Measurements from ENCODE around the gene PARD3. TPM values are rescaled to one million over a fixed set of nuclear protein-coding genes. Genes with fewer than 3 reads are reported as not detected.

Gene PARD3
- total and polyA plus RNA-seq, 7 donors: 20.2 to 84.4 (median 53.4) TPM

GRCh38 chr10:34585422-34586112, 229.5 kb downstream of the PARD3 start:
- intact Hi-C loops (cut with DNase I): no loop called here
- ATAC-seq (no peak), DNase-seq (no peak)
- Histone ChIP-seq H3K9me3 (no peaks in the 10 kb centered on the region), H3K27ac (no peak overlapping the region), H3K4me3 (no peak overlapping the region), H3K4me1 (peaks cover 26% of the 10 kb centered on the region), H3K27me3 (ENCODE audit: insufficient read depth in 3 of 3, low read length in 2 of 3) (no peaks in the 10 kb centered on the region), H3K36me3 (ENCODE audit: insufficient read depth in 1 of 2, low read depth in 1 of 2) (no peaks in the 10 kb centered on the region)
- no peak for TF ChIP-seq CTCF (IDR thresholded peaks at IDR 0.05)
- WGBS, 3 donors: 81 to 96% (median 88%) methylated on average over 2 of the region's 2 CpGs

GRCh38 chr10:34584164-34584563, 230.9 kb downstream of the PARD3 start:
- H3K27me3 ChIP-seq (ENCODE audit: insufficient read depth in 3 of 3, low read length in 2 of 3): no peaks in the 10 kb centered on the region
- H3K27ac ChIP-seq: no peak overlapping the region
- ATAC-seq (peak; percentile 37 to 88 (median 84)), DNase-seq (no peak)
- no peak for TF ChIP-seq CTCF (IDR thresholded peaks at IDR 0.05)
- no peaks in the 10 kb centered on the region for H3K36me3 ChIP-seq (ENCODE audit: insufficient read depth in 1 of 2, low read depth in 1 of 2)
- no peaks in the 10 kb centered on the region for H3K9me3 ChIP-seq
- H3K4me3 ChIP-seq: no peak overlapping the region
- peaks cover 26% of the 10 kb centered on the region for H3K4me1 ChIP-seq
- intact Hi-C loops (cut with DNase I): no loop called here

GRCh38 chr10:34581801-34582532, 233.1 kb downstream of the PARD3 start:
- 58 to 67% (median 62%) methylated on average over 6 of the region's 6 CpGs for WGBS, 3 donors
- ATAC-seq (no peak), DNase-seq (no peak)
- no peaks in the 10 kb centered on the region for H3K27me3 ChIP-seq (ENCODE audit: insufficient read depth in 3 of 3, low read length in 2 of 3)
- TF ChIP-seq CTCF (IDR thresholded peaks at IDR 0.05): no peak
- H3K27ac ChIP-seq: no peak overlapping the region
- H3K4me1 ChIP-seq: peaks cover 29% of the 10 kb centered on the region
- no peak overlapping the region for H3K4me3 ChIP-seq
- intact Hi-C loops (cut with DNase I): no loop called here
- no peaks in the 10 kb centered on the region for H3K9me3 ChIP-seq
- no peaks in the 10 kb centered on the region for H3K36me3 ChIP-seq (ENCODE audit: insufficient read depth in 1 of 2, low read depth in 1 of 2)

- WGBS, 3 donors: 52 to 60% (median 57%) methylated on average over 3 of the region's 3 CpGs
- H3K4me1 ChIP-seq: peaks cover 40% of the 10 kb centered on the region
- no peaks in the 10 kb centered on the region for H3K36me3 ChIP-seq (ENCODE audit: insufficient read depth in 1 of 2, low read depth in 1 of 2)
- no peak overlapping the region for H3K4me3 ChIP-seq
- intact Hi-C loops (cut with DNase I): no loop called here
- TF ChIP-seq CTCF (IDR thresholded peaks at IDR 0.05): no peak
- no peaks in the 10 kb centered on the region for H3K27me3 ChIP-seq (ENCODE audit: insufficient read depth in 3 of 3, low read length in 2 of 3)
- ATAC-seq: peak in 3 of 4 donors; percentile 29 to 67 (median 40)
- H3K9me3 ChIP-seq: no peaks in the 10 kb centered on the region
- no peak overlapping the region for H3K27ac ChIP-seq
- no peak for DNase-seq
Measured at GRCh38 chr10:34580643-34581042, 234.5 kb downstream of the PARD3 start.
